HG02943 (cell line): Measurements from ENCODE around the gene CDC23.
"Not testable (repeated sequence)": the region's sequence is repeated elsewhere in the genome, so short reads cannot be mapped to it uniquely, and the experiment has no call there.

ENCODE experiments used
- ATAC-seq: cut with Tn5 transposase; IDR thresholded peaks from one replicate; pipeline ENCODE4 v1.9.1; 2021; ENCODE audit warnings: mild to moderate bottlenecking, low read depth, moderate library complexity; ENCODE audit not compliant: unreplicated experiment

The CDC23 gene

GRCh38 chr5:138148811-138149210, 64.3 kb downstream of the CDC23 start:
- ATAC-seq: no peak

GRCh38 chr5:138143578-138143977, 69.5 kb downstream of the CDC23 start:
- ATAC-seq: not testable (repeated sequence)

- no peak for ATAC-seq
These were observed 71.4 kb downstream of the CDC23 start for GRCh38 chr5:138141734-138142133.

GRCh38 chr5:138140268-138140667, 72.9 kb downstream of the CDC23 start:
- ATAC-seq: no peak

GRCh38 chr5:138139781-138140090, 73.4 kb downstream of the CDC23 start:
- no peak for ATAC-seq

GRCh38 chr5:138138949-138139780, 74.0 kb downstream of the CDC23 start, which contains the start of gene NME5:
Gene NME5 (minus strand): TSS chr5:138139428. CDS start chr5:138138780, 648 bp downstream.
- no peak for ATAC-seq
